ENCODE measurements around the gene PLPP3. TPM values are rescaled to one million over a fixed set of nuclear protein-coding genes. Genes with fewer than 3 reads are reported as not detected.
A peak's percentile ranks its signal among the peaks of the same experiment; 100 is the strongest.

Gene PLPP3
- polyA plus RNA-seq, 4 donors, result 1.6 to 71.6 (median 23.1) TPM

DNA sequence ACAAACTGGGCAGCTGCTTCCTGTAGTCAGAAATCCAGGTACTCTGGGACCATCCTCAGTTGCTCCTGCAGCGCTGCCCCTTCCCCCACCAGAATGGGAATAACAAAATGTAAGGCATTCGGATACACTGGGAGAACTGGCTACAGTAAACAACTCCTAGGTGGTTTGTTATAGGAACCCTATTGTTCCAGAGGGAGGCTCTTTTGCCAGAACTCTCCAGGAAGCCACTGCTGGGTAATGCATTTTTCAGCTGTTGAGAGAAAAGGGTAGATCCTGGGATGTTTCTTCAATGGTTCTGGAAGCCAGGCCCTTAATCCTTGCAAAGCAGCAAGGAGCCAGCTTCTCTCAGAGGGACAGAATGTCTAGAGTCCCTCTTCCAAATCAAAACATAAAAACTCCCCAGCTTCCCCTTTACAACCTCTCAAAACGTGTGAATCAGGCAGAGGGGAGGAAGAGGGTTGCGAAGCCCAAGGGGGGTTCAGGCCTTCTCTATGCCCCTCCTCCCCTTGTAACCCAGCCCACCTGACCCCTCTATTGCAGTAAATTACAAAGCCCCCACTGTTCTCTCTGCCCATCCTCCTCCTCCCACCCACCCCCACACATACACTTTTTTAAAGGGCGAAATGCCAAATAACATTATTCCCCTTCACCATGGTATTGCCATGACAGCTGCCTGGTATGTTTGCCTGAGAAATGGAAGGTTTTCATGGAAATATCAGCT lies 29.1 kb downstream of the PLPP3 start:
- H3K4me1 ChIP-seq (ENCODE audit: control insufficient read depth in 3 of 3, insufficient read depth in 2 of 3, low read depth in 1 of 3, low read length in 2 of 3), result peaks cover 4 to 23% (median 7%) of the 10 kb centered on the region in 3 donors
- peak overlapping the region in 1 of 3 donors; percentile 3 for H3K27ac ChIP-seq (ENCODE audit: low read depth in 1 of 3, low read length in 2 of 3)
- H3K9me3 ChIP-seq (ENCODE audit: control insufficient read depth in 2 of 2, insufficient read depth in 1 of 2, low read depth in 1 of 2, low read length in 1 of 2), result no peaks in the 10 kb centered on the region

DNA sequence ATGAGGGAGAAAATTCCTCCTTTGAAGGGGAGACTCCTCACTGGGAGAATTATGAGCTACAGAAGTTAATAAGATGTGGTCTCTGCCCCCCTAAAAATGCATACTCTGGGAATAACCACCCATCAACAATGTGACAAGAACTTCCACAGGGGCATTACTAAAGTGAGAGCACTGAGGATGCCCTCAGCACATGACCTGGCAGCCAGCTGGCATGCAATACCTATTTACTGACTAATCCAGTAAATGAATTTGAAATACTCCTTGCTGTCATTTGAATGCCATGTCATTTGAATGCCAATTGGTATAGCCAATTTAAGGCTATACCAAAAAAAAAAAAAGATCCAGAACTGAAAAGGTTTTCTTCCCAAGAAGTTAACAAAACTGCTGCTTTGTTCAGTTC lies 30.8 kb downstream of the PLPP3 start:
- Histone ChIP-seq H3K27ac (ENCODE audit: low read depth in 1 of 3, low read length in 2 of 3) (no peak overlapping the region), H3K9me3 (ENCODE audit: control insufficient read depth in 2 of 2, insufficient read depth in 1 of 2, low read depth in 1 of 2, low read length in 1 of 2) (no peaks in the 10 kb centered on the region), H3K36me3 (ENCODE audit: control insufficient read depth in 3 of 3, insufficient read depth in 2 of 3, low read depth in 1 of 3, low read length in 3 of 3) (peaks cover 0 to 16% (median 0%) of the 10 kb centered on the region in 3 donors), H3K4me3 (ENCODE audit: low read depth in 1 of 3, low read length in 3 of 3) (no peak overlapping the region), H3K27me3 (ENCODE audit: control insufficient read depth in 3 of 3, insufficient read depth in 3 of 3, low read length in 3 of 3) (no peaks in the 10 kb centered on the region), H3K4me1 (ENCODE audit: control insufficient read depth in 3 of 3, insufficient read depth in 2 of 3, low read depth in 1 of 3, low read length in 2 of 3) (peaks cover 4 to 23% (median 7%) of the 10 kb centered on the region in 3 donors)
- DNase-seq, result no peak
- FAIRE-seq, result no peak

More for the DNA sequence above, 29.1 kb downstream of the PLPP3 start:
- H3K27me3 ChIP-seq (ENCODE audit: control insufficient read depth in 3 of 3, insufficient read depth in 3 of 3, low read length in 3 of 3), result no peaks in the 10 kb centered on the region
- no peak overlapping the region for H3K4me3 ChIP-seq (ENCODE audit: low read depth in 1 of 3, low read length in 3 of 3)
- no peak for DNase-seq
- peaks cover 0 to 19% (median 0%) of the 10 kb centered on the region in 3 donors for H3K36me3 ChIP-seq (ENCODE audit: control insufficient read depth in 3 of 3, insufficient read depth in 2 of 3, low read depth in 1 of 3, low read length in 3 of 3)
- 78 to 88% (median 79%) methylated on average over 5 of the region's 5 CpGs for WGBS, 3 donors
- FAIRE-seq, result no peak

DNA sequence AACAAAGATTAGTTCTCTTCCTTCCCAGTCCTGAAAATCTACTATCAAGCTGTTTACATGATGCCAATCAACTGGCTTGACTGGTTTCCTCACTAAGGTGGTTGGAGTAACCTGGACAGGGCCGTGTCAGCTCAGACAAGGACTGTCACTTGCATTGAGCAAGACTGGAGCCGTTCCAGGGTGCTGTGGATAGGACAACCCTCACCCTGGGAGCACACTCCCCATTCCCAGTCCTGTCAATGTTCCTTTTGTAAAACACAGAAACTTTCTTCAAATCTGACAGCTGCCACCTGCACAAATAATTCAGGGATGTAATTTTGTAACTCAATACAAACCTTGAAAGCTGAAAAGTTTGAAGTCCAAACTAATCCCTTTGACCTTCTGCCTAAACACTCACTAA lies 31.4 kb downstream of the PLPP3 start:
- DNase-seq (peak; percentile 46 to 54), FAIRE-seq (no peak)
- Histone ChIP-seq H3K9me3 (ENCODE audit: control insufficient read depth in 2 of 2, insufficient read depth in 1 of 2, low read depth in 1 of 2, low read length in 1 of 2) (no peaks in the 10 kb centered on the region), H3K27ac (ENCODE audit: low read depth in 1 of 3, low read length in 2 of 3) (no peak overlapping the region), H3K4me1 (ENCODE audit: control insufficient read depth in 3 of 3, insufficient read depth in 2 of 3, low read depth in 1 of 3, low read length in 2 of 3) (peaks cover 4 to 20% (median 7%) of the 10 kb centered on the region in 3 donors), H3K27me3 (ENCODE audit: control insufficient read depth in 3 of 3, insufficient read depth in 3 of 3, low read length in 3 of 3) (no peaks in the 10 kb centered on the region), H3K4me3 (ENCODE audit: low read depth in 1 of 3, low read length in 3 of 3) (no peak overlapping the region), H3K36me3 (ENCODE audit: control insufficient read depth in 3 of 3, insufficient read depth in 2 of 3, low read depth in 1 of 3, low read length in 3 of 3) (peaks cover 0 to 16% (median 0%) of the 10 kb centered on the region in 3 donors)
- WGBS, 3 donors, result 9 to 44% (median 24%) methylated on average over 2 of the region's 2 CpGs

DNA sequence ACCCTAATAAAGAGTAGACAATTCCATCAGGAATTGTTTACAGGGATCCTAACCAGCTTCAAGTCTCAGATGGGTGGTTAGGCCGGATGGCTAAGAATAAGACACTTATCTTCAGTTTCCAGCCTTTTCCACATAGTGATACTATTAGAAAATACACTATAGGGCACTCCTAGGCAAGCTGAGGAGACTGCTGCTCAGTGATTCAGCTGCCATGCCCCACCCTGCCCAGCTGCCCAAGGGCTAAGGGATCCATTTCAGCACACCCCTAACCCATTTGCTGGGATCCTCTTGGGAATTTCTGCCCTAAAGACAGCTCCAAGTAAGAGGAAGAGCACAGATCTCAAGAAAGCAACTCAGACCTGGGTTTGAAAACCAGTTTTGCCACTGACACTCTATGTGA lies 31.9 kb downstream of the PLPP3 start:
- FAIRE-seq (no peak), DNase-seq (no peak)
- Histone ChIP-seq H3K4me1 (ENCODE audit: control insufficient read depth in 3 of 3, insufficient read depth in 2 of 3, low read depth in 1 of 3, low read length in 2 of 3) (peaks cover 4 to 20% (median 4%) of the 10 kb centered on the region in 3 donors), H3K9me3 (ENCODE audit: control insufficient read depth in 2 of 2, insufficient read depth in 1 of 2, low read depth in 1 of 2, low read length in 1 of 2) (no peaks in the 10 kb centered on the region), H3K27ac (ENCODE audit: low read depth in 1 of 3, low read length in 2 of 3) (no peak overlapping the region), H3K36me3 (ENCODE audit: control insufficient read depth in 3 of 3, insufficient read depth in 2 of 3, low read depth in 1 of 3, low read length in 3 of 3) (peaks cover 0 to 19% (median 0%) of the 10 kb centered on the region in 3 donors), H3K4me3 (ENCODE audit: low read depth in 1 of 3, low read length in 3 of 3) (no peak overlapping the region), H3K27me3 (ENCODE audit: control insufficient read depth in 3 of 3, insufficient read depth in 3 of 3, low read length in 3 of 3) (no peaks in the 10 kb centered on the region)
- 28 to 59% (median 46%) methylated on average over 1 of the region's 1 CpG for WGBS, 3 donors

DNA sequence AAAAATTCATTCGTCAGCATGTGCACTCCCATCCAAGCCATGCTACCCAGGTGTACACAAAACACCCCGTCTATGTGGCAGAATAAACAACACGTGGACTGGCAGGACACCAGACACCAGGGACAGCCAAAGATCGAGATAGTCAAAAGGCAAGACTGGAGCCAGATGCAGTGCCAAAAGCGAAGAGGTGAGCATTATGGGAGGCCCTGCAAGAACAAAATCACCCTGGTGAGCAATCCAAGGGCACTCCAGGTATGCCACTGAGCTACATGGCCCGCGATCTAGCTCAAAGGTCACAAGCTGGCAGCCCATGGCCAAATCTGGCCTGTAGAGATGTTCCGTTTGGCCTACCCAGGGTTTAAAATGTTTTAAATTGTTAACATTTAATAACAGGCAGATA lies 33.7 kb downstream of the PLPP3 start:
- no peaks in the 10 kb centered on the region for H3K9me3 ChIP-seq (ENCODE audit: control insufficient read depth in 2 of 2, insufficient read depth in 1 of 2, low read depth in 1 of 2, low read length in 1 of 2)
- no peaks in the 10 kb centered on the region for H3K27me3 ChIP-seq (ENCODE audit: control insufficient read depth in 3 of 3, insufficient read depth in 3 of 3, low read length in 3 of 3)
- no peak for DNase-seq
- H3K4me1 ChIP-seq (ENCODE audit: control insufficient read depth in 3 of 3, insufficient read depth in 2 of 3, low read depth in 1 of 3, low read length in 2 of 3), result peaks cover 0 to 20% (median 4%) of the 10 kb centered on the region in 3 donors
- FAIRE-seq, result no peak
- H3K36me3 ChIP-seq (ENCODE audit: control insufficient read depth in 3 of 3, insufficient read depth in 2 of 3, low read depth in 1 of 3, low read length in 3 of 3), result peaks cover 0 to 15% (median 0%) of the 10 kb centered on the region in 3 donors
- no peak overlapping the region for H3K27ac ChIP-seq (ENCODE audit: low read depth in 1 of 3, low read length in 2 of 3)
- WGBS, 3 donors, result 79 to 89% (median 87%) methylated on average over 8 of the region's 8 CpGs
- no peak overlapping the region for H3K4me3 ChIP-seq (ENCODE audit: low read depth in 1 of 3, low read length in 3 of 3)

DNA sequence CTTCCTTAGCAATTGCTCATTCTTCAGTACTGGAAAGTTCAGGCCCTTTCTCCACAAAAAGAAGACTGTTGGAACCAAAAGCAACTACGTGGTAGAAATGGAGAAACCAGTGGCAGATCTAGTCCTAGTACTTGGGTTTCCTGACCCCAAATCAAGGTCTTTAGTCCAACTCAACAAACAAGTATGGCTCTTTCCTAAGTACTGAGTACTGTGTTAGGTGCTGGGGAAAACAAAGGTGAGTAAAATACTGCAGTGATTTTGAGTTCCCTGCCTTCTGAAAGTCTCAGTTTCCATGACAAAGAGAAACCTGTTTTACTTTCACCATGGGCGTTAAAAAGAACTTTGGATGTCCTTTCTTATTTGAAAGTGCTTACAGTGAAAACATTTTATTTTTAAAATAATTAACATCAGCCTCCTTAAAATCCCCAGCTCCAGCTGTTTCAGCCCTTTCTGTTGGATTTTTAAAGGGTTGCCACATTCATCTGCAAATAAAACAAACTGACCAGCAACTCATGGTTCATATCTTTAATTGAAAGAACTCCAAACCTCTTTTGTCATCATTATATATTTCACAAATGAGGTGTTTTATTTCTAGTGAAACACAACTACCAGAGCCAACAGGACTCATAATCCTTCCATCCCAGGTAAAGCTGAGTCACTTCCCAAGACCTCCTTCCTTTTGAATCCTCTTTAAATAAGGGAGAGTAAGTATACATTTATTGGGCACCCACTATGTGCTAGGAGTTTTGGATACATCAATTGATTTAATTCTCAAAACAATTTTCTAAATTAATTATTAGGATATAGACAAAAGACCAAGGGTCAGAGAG lies 35.4 kb downstream of the PLPP3 start:
- Histone ChIP-seq H3K9me3 (ENCODE audit: control insufficient read depth in 2 of 2, insufficient read depth in 1 of 2, low read depth in 1 of 2, low read length in 1 of 2) (no peaks in the 10 kb centered on the region), H3K27me3 (ENCODE audit: control insufficient read depth in 3 of 3, insufficient read depth in 3 of 3, low read length in 3 of 3) (no peaks in the 10 kb centered on the region), H3K27ac (ENCODE audit: low read depth in 1 of 3, low read length in 2 of 3) (no peak overlapping the region), H3K4me1 (ENCODE audit: control insufficient read depth in 3 of 3, insufficient read depth in 2 of 3, low read depth in 1 of 3, low read length in 2 of 3) (peaks cover 3 to 28% (median 4%) of the 10 kb centered on the region in 3 donors), H3K4me3 (ENCODE audit: low read depth in 1 of 3, low read length in 3 of 3) (no peak overlapping the region), H3K36me3 (ENCODE audit: control insufficient read depth in 3 of 3, insufficient read depth in 2 of 3, low read depth in 1 of 3, low read length in 3 of 3) (peaks cover 0 to 9% (median 0%) of the 10 kb centered on the region in 3 donors)
- 58 to 86% (median 80%) methylated on average over 2 of the region's 2 CpGs for WGBS, 3 donors
- FAIRE-seq (no peak), DNase-seq (no peak)

DNA sequence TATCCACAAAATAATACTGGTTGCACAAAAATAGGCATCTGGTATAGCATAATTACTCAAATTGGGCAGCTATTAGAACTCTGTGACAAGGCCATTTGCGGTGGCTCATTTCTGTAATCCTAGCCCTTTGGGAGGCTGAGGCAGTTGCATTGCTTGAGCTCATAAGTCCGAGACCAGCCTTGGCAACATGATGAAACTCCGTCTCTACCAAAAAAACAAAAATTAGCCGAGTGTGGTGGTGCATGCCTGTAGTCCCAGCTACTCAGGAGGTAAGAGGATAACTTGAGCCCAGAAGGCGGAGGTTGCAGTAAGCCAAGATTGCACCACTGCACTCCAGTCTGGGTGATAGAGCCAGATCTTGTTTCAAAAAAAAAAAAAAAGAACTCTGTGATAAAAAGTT lies 36.7 kb downstream of the PLPP3 start:
- no peak for DNase-seq
- Histone ChIP-seq H3K9me3 (ENCODE audit: control insufficient read depth in 2 of 2, insufficient read depth in 1 of 2, low read depth in 1 of 2, low read length in 1 of 2) (no peaks in the 10 kb centered on the region), H3K27ac (ENCODE audit: low read depth in 1 of 3, low read length in 2 of 3) (no peak overlapping the region), H3K4me3 (ENCODE audit: low read depth in 1 of 3, low read length in 3 of 3) (no peak overlapping the region), H3K27me3 (ENCODE audit: control insufficient read depth in 3 of 3, insufficient read depth in 3 of 3, low read length in 3 of 3) (no peaks in the 10 kb centered on the region), H3K4me1 (ENCODE audit: control insufficient read depth in 3 of 3, insufficient read depth in 2 of 3, low read depth in 1 of 3, low read length in 2 of 3) (peaks cover 2 to 23% (median 3%) of the 10 kb centered on the region in 3 donors), H3K36me3 (ENCODE audit: control insufficient read depth in 3 of 3, insufficient read depth in 2 of 3, low read depth in 1 of 3, low read length in 3 of 3) (peaks cover 0 to 9% (median 0%) of the 10 kb centered on the region in 3 donors)
- FAIRE-seq, result no peak
- WGBS, 3 donors, result 92 to 95% (median 94%) methylated on average over 5 of the region's 5 CpGs

DNA sequence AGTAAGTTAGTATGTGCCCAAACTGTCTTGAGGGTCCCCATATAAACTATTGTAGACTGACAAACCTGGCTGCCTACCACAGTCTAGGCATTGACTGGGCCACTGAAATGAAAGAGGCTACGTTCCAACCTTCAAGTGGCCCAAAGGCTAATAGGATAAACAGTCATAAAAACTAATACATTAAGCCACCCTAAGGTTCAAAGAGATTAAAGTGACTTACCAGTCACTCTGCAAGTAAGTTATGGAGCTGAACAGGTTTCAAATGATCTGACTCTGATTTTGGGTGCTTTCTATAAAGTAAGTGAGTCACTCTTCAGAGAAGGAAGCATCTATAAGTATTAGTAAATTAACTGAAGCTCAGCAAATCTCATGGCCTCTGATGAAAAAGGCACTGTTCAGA lies 38.0 kb downstream of the PLPP3 start:
- no peak for FAIRE-seq
- H3K27ac ChIP-seq (ENCODE audit: low read depth in 1 of 3, low read length in 2 of 3), result no peak overlapping the region
- H3K27me3 ChIP-seq (ENCODE audit: control insufficient read depth in 3 of 3, insufficient read depth in 3 of 3, low read length in 3 of 3), result no peaks in the 10 kb centered on the region

More for the DNA sequence above, 38.0 kb downstream of the PLPP3 start:
- H3K4me1 ChIP-seq (ENCODE audit: control insufficient read depth in 3 of 3, insufficient read depth in 2 of 3, low read depth in 1 of 3, low read length in 2 of 3), result peaks cover 0 to 22% (median 3%) of the 10 kb centered on the region in 3 donors
- H3K36me3 ChIP-seq (ENCODE audit: control insufficient read depth in 3 of 3, insufficient read depth in 2 of 3, low read depth in 1 of 3, low read length in 3 of 3), result peaks cover 0 to 16% (median 0%) of the 10 kb centered on the region in 3 donors
- H3K9me3 ChIP-seq (ENCODE audit: control insufficient read depth in 2 of 2, insufficient read depth in 1 of 2, low read depth in 1 of 2, low read length in 1 of 2), result no peaks in the 10 kb centered on the region
- DNase-seq, result no peak
- H3K4me3 ChIP-seq (ENCODE audit: low read depth in 1 of 3, low read length in 3 of 3), result no peak overlapping the region
- WGBS, 3 donors, result 24 to 67% (median 33%) methylated on average over 1 of the region's 1 CpG

Measured in small intestine (tissue), 7 donors.